Measurements from ENCODE around the gene STK38. TPM values are rescaled to one million over a fixed set of nuclear protein-coding genes. Genes with fewer than 3 reads are reported as not detected.

The STK38 gene
- total RNA-seq, 4 donors from 2014 or later: 59.1 to 101 (median 86.4) TPM

DNA sequence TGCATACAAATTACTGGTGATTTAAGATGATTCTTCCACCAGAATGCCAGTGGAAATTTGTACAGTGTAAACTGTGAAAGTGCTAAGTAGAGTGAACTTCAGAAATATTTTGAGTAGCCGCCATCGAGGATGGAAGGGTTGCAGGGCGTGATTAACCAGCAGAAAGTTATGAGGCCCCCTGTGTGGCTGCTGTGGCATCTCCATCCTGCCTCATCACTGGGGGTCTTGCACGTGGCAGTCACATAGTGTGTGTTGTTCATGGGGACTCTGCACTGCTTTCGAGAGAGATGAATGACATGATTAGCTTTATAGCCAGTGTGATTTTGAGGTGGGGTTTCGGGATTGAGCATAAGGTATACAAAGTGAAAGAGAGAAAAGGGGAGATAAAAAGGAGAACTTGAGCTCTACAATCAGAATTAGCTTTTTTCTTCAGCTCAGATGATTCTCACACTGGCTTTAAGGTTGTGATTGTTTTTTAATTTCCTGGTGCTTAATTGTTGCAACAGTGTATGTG is 78.1 kb downstream of the STK38 start:
- DNase-seq: no peak
- 76 to 84% methylated on average over 6 of the region's 6 CpGs for WGBS, 2 donors (ENCODE audit: low coverage in 1 of 2)
- H3K27me3 ChIP-seq: no peaks in the 10 kb centered on the region
- no peak overlapping the region for H3K4me3 ChIP-seq
- no peak overlapping the region for H3K27ac ChIP-seq
- H3K36me3 ChIP-seq: peaks cover 0 to 17% (median 8%) of the 10 kb centered on the region in 4 donors
- H3K9me3 ChIP-seq: no peaks in the 10 kb centered on the region
- in situ Hi-C loops (cut with MboI; ENCODE audit: low pct_ligation_motif_present in 1 of 4, low pct_unique_long_range_greater_than_20kb in 1 of 4, low sequenced_read_pairs in 3 of 4): no loop called here
- no peaks in the 10 kb centered on the region for H3K4me1 ChIP-seq
- TF ChIP-seq POLR2AphosphoS5 (IDR thresholded peaks at IDR 0.05) (no peak), EP300 (IDR thresholded peaks at IDR 0.05; ENCODE audit: low read depth) (no peak), POLR2A (IDR thresholded peaks at IDR 0.05) (no peak)
- TF ChIP-seq, protein P1, sequence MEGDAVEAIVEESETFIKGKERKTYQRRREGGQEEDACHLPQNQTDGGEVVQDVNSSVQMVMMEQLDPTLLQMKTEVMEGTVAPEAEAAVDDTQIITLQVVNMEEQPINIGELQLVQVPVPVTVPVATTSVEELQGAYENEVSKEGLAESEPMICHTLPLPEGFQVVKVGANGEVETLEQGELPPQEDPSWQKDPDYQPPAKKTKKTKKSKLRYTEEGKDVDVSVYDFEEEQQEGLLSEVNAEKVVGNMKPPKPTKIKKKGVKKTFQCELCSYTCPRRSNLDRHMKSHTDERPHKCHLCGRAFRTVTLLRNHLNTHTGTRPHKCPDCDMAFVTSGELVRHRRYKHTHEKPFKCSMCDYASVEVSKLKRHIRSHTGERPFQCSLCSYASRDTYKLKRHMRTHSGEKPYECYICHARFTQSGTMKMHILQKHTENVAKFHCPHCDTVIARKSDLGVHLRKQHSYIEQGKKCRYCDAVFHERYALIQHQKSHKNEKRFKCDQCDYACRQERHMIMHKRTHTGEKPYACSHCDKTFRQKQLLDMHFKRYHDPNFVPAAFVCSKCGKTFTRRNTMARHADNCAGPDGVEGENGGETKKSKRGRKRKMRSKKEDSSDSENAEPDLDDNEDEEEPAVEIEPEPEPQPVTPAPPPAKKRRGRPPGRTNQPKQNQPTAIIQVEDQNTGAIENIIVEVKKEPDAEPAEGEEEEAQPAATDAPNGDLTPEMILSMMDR (IDR thresholded peaks at IDR 0.05): no peak
- intact Hi-C loops (cut with DNase I; ENCODE audit: low total_unique reads): no loop called here

DNA sequence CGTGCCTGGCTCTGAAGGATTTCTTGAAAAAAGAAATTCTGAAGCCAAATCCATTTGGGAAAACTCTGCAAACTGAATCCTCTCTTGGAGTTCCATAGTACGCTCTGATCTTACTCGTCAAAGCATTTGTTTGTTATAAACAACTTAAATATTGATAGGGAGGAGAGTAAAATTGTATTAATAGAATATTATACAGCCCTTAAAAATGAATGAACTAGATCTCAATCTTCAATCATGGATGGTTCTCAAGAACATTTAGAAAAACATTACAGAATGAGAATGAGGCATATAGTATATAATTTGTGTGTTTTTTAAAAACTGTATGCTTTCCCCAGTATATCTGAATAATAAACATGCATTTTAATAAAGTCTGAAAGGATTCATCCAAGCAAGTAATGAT is 79.7 kb downstream of the STK38 start:
- H3K4me3 ChIP-seq: no peak overlapping the region
- no peaks in the 10 kb centered on the region for H3K9me3 ChIP-seq
- 98 to 100% methylated on average over 3 of the region's 3 CpGs for WGBS, 2 donors (ENCODE audit: low coverage in 1 of 2)
- peaks cover 0 to 17% (median 8%) of the 10 kb centered on the region in 4 donors for H3K36me3 ChIP-seq
- H3K4me1 ChIP-seq: peaks cover 0 to 7% (median 2%) of the 10 kb centered on the region in 4 donors
- no peak for DNase-seq
- TF ChIP-seq POLR2A (IDR thresholded peaks at IDR 0.05): no peak
- TF ChIP-seq EP300 (IDR thresholded peaks at IDR 0.05; ENCODE audit: low read depth): no peak
- TF ChIP-seq POLR2AphosphoS5 (IDR thresholded peaks at IDR 0.05): no peak
- TF ChIP-seq, protein P1 (IDR thresholded peaks at IDR 0.05): no peak
- H3K27ac ChIP-seq: no peak overlapping the region
- in situ Hi-C loops (cut with MboI; ENCODE audit: low pct_ligation_motif_present in 1 of 4, low pct_unique_long_range_greater_than_20kb in 1 of 4, low sequenced_read_pairs in 3 of 4): no loop called here
- H3K27me3 ChIP-seq: no peaks in the 10 kb centered on the region
- intact Hi-C loops (cut with DNase I; ENCODE audit: low total_unique reads): no loop called here

DNA sequence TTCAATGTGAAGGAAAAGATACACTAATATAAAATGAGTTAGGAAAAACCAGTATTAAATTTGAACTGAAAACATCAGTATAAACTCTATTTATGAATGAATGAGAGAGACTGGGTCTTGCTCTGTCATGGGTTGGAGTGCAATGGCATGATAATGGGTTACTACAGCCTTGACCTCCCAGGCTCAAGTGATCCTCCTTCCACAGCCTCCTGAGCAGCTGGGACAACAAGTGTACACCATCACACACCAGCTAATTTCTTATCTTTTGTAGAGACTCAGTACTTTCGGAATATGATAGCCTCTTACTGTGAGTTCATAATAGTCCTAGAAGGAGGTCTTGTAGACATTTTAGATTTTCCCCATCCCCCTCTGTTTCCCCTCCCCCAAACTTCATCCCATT is 83.0 kb downstream of the STK38 start:
- H3K4me1 ChIP-seq: peaks cover 4 to 34% (median 8%) of the 10 kb centered on the region in 4 donors
- WGBS, 2 donors (ENCODE audit: low coverage in 1 of 2): 100% methylated on average over 1 of the region's 1 CpG; no CpG with 5 or more reads in 1 of the 2 donors
- no peaks in the 10 kb centered on the region for H3K27me3 ChIP-seq
- H3K27ac ChIP-seq: no peak overlapping the region
- H3K36me3 ChIP-seq: no peaks in the 10 kb centered on the region
- in situ Hi-C loops (cut with MboI; ENCODE audit: low pct_ligation_motif_present in 1 of 4, low pct_unique_long_range_greater_than_20kb in 1 of 4, low sequenced_read_pairs in 3 of 4) (no loop called here), intact Hi-C loops (cut with DNase I; ENCODE audit: low total_unique reads) (no loop called here)
- TF ChIP-seq POLR2A (IDR thresholded peaks at IDR 0.05): no peak
- no peak for TF ChIP-seq POLR2AphosphoS5 (IDR thresholded peaks at IDR 0.05)
- TF ChIP-seq EP300 (IDR thresholded peaks at IDR 0.05; ENCODE audit: low read depth): no peak
- TF ChIP-seq, protein P1 (IDR thresholded peaks at IDR 0.05): no peak
- DNase-seq: no peak
- no peak overlapping the region for H3K4me3 ChIP-seq
- H3K9me3 ChIP-seq: no peaks in the 10 kb centered on the region

DNA sequence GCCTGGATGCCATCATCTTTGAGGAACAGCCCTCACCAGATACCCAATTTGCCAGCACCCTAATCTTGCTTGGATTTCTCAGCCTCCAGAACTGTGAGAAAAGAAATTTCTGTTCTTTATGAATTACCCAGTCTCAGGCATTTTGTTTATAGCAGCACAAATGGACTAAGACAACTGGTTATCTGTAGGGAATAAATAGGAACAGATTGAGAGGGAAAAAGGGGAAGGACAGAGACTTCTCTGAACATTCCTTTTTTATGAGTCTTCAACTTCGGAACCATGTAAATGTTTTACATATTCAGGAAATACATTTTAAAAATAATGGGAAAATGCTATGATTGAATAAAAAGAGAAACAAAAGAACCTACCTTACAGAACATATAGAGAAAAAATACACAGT is 83.6 kb downstream of the STK38 start:
- intact Hi-C loops (cut with DNase I; ENCODE audit: low total_unique reads): no loop called here
- Histone ChIP-seq H3K9me3 (no peaks in the 10 kb centered on the region), H3K27me3 (no peaks in the 10 kb centered on the region), H3K4me1 (peaks cover 4 to 38% (median 11%) of the 10 kb centered on the region in 4 donors), H3K36me3 (no peaks in the 10 kb centered on the region), H3K27ac (no peak overlapping the region), H3K4me3 (no peak overlapping the region)
- DNase-seq: no peak
- TF ChIP-seq EP300 (IDR thresholded peaks at IDR 0.05; ENCODE audit: low read depth) (no peak), POLR2A (IDR thresholded peaks at IDR 0.05) (no peak), POLR2AphosphoS5 (IDR thresholded peaks at IDR 0.05) (no peak)
- TF ChIP-seq, protein P1 (IDR thresholded peaks at IDR 0.05): no peak
- in situ Hi-C loops (cut with MboI; ENCODE audit: low pct_ligation_motif_present in 1 of 4, low pct_unique_long_range_greater_than_20kb in 1 of 4, low sequenced_read_pairs in 3 of 4): no loop called here
- 33 to 50% methylated on average over 1 of the region's 1 CpG for WGBS, 2 donors (ENCODE audit: low coverage in 1 of 2)
